GM21529 (cell line): ENCODE results near the gene PLAGL2.
A peak's percentile ranks its signal among the peaks of the same experiment; 100 is the strongest.

Experiments
- ATAC-seq: cut with Tn5 transposase; IDR thresholded peaks from one replicate; pipeline ENCODE4 v1.9.1; 2021; ENCODE audit not compliant: unreplicated experiment

PLAGL2 gene

DNA sequence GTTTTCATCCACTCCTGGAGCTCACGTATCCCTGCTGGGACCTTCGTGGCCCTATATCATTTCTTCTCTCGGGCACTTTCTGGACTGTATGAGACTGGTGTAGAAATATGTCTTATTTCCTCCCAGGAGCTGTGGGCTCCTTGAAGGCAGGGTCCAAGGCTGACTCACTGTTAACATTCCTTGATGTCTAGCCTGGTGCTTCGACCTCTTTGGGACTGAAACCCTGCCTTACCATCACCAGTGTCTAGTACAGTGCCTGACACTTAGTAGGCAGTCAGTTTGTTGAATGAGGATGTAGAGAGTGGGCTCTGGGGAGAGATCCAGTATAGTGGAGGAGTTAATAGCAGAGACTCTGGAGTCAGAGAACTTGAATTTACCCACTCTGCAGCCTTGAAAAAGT is 23.7 kb upstream of the PLAGL2 start:
- ATAC-seq: no peak

GRCh38 chr20:32230707-32231106 is 23.2 kb upstream of the PLAGL2 start:
- ATAC-seq: no peak

- no peak for ATAC-seq
Observed at GRCh38 chr20:32229251-32229747, 21.8 kb upstream of the PLAGL2 start.

DNA sequence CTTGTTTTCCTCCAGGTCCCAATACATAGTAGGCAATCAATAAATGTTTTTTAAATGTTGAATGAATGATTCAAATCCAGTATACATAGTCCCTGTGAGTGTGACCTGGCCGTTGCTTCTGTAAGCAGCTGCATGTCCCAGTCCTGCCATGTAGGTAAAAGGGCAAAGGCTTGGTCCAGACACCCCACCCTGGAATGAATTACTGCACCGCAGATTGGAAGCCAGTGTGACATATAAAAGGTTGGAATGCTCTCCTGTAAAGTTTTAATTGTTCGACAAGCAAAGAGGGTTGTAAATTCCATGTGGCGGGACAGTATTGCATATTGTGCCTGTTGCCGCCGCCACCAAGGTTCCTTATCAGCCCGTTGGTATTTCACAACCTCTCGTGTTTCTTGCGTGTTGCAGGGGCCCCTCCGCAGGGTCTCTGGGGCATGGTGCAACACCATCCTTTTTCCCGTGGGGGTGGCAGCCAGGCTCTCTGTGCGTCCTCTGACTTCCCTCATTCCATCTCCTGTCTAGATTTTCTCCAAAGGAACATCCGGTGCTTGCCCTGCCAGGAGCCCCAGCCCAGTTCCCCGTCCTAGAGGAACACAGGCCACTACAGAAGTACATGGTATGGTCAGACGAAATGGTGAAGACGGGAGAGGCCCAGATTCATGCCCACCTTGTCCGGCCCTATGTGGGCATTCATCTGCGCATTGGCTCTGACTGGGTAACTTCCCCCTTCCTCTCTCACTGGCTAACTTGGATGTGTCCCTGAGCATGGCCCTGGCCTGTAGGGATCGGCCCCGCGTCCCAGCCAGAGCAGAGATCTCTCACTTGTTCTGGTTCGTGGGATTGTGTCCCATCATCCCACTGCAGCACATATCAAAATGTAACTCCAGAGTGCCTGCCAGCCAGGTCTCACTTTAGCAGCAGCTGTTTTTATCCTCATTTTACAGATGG is 20.5 kb upstream of the PLAGL2 start:
- no peak for ATAC-seq

GRCh38 chr20:32227306-32227705 is 19.8 kb upstream of the PLAGL2 start:
- no peak for ATAC-seq

GRCh38 chr20:32226391-32226790 is 18.8 kb upstream of the PLAGL2 start:
- no peak for ATAC-seq

DNA sequence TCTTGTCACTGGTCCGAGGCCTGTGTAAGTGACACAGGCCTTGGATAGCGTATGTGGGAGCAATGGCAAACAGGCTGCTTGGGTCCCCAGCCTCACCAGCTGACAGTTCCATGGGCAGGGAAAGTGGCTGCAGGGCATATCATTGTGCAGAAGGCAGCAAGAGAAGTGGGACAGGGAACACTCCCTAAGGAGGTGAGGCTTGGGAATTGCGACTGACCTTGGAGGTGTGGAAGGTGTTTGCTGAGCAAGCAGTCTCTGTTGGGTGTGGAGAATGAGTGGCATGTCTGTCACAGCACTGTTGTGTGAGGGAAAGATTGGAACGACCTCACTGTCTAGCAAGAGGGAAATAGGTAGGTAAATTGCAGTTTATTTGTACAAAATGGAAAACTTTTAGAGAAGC is 16.9 kb upstream of the PLAGL2 start:
- no peak for ATAC-seq

GRCh38 chr20:32218156-32218900 is 10.8 kb upstream of the PLAGL2 start:
- ATAC-seq: no peak

DNA sequence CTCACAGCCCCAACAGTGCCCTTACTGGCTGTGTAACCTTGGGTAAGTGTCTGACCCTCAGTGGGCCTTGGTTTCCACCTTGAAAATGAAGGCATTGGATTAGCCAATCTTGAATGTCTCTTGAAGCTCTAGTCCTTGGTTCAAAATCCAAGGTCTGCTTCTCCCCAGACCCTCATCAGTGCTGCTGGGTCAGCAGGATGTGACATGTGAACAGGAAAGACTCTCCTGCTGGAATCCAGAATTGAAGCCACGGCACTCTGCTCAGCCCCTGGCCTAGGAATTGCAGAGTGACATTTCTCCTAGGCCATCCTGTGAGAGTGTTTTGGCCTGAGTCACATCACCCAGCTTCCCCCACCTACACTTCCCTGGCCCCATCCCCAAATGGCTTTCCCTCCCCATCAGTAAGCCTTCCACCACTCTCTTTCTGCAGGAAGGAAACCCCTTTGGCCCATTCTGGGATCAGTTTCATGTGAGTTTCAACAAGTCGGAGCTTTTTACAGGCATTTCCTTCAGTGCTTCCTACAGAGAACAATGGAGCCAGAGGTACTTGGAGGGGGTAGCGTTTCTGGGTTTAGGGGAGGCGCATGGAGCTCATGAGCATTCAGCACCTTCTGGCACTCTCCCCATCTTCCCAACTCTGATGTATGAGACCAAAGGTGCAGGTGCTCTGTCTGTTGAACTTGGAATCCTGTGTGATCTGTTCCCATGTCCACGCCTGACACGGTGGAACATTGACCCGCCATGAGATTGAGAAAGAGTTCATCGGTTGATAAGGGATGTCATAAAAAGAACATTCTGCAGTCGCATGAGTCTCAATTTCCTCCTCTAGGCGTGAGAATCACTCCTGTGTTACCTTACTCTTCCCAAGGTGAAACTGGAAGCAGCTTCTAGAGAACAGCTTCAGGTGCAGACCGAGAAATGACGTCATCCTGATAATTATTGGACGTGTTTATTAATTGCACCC is 8.9 kb upstream of the PLAGL2 start:
- no peak for ATAC-seq

GRCh38 chr20:32215729-32216128 is 8.2 kb upstream of the PLAGL2 start:
- no peak for ATAC-seq

DNA sequence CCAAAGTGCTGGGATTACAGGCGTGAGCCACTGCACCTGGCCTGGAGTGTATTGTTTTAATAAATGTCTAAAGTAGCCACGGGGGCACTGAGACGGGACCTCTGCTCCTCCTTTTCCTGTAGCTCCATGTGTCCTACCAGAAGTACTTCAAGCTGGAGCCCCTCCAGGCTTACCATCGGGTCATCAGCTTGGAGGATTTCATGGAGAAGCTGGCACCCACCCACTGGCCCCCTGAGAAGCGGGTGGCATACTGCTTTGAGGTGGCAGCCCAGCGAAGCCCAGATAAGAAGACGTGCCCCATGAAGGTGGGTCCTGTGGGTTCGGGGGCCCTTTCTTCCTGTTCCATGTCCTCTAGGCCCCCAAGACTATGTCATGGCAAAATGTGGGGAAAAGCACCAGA is 7.6 kb upstream of the PLAGL2 start:
- ATAC-seq: no peak

GRCh38 chr20:32213870-32214269 is 6.3 kb upstream of the PLAGL2 start:
- ATAC-seq: no peak

GRCh38 chr20:32209850-32210605 is 2.5 kb upstream of the PLAGL2 start:
- ATAC-seq: no peak

- no peak for ATAC-seq
Observed at GRCh38 chr20:32208499-32209154, 1.1 kb upstream of the PLAGL2 start.

GRCh38 chr20:32206760-32207625 is 550 bp downstream of the PLAGL2 start:
- ATAC-seq: peak; percentile 26

DNA sequence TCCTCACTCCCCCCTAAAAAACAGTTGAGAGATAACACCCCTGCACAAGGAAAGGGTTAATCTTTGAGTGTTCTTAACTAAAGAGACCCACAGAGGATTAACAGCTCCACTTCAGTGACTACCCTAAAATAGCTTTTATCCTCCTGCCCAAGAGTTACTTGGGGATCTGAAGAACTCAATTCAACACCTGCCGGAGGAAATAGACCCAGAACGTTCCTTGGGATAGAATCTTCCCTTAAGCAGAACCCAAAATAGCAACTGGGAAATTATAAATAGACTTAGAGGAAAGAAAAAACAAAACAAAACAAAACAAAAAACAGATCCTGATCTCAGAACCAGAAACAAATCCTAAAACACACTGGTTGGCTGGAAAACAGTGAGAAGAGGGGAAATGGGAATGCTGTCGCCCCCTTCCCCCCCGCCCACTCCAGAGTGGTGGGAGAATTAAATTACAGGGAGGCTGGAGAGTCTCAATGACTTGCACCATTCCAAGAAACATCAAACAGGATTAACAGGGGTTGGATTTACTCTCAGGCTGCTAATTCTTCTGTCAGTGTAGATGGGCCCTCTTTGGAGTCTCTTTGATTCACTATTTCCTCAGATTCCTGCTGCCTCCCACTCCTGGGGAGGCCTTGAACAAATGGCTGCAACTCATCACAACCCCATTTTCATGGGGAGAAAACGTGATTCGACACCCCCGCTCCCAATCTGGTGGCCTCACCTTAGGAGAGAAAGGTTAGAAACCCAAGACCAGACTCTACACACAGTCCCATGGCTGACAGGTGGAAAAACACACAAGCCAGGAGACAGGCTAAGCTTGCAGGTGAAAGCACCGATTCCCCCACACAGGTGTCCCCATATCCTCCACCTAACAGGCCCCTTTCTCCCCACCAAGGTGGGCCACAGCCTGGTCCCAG is 1.4 kb downstream of the PLAGL2 start:
- no peak for ATAC-seq

DNA sequence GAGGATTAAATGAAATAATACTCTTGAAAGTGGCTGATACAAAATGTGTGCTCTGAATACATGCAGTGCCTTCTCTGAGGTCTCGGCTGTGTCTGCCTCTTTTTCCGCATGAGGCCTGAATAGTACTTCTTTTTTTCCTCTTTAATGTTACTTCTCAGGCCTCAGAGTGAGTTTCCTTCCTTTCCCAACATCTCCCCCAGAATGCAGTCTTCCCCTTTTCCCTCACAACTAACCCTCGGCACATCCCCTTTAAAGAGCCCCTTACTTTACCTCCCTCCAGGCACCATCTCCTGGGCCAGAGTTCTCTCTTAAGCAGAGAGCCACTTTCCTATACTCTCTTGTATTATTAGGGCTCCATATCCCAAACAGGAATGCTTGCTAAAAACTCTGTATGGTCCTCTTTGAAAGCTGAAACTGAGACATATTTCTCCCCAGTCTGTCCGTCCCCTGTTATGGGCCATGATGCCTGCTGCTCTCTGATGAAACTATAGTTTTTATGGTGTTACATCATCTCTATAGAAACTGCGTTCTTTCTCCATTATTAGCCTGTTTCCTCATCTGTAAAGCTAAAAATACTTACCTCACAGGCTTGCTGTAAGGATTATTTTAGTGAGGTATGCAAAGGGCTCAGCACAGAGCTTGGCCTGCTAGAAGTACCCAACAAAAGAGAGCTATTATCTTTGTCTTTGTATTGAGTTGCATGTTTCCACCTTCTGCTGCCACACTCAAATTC is 2.3 kb downstream of the PLAGL2 start:
- no peak for ATAC-seq
